GM08714 (cell line): ENCODE data around the gene CIAO2A.
"Not testable (repeated sequence)": the region's sequence is repeated elsewhere in the genome, so short reads cannot be mapped to it uniquely, and the experiment has no call there.

ENCODE experiments used
- H3K4me3 ChIP-seq: fragments of 200-500 bp; sonication (Bioruptor generic); 2 replicates; pipeline ENCODE4 v1.5.1; 2014; ENCODE audit warnings: mild to moderate bottlenecking, low read length, inconsistent platforms
- ZNF274 ChIP-seq: IDR thresholded peaks from 2 replicates; pipeline ENCODE4 v1.6.1; 2012; ENCODE audit warnings: mild to moderate bottlenecking, low read depth, low read length

CIAO2A gene

GRCh38 chr15:64122936-64123351 lies 29.3 kb upstream of the CIAO2A start:
- TF ChIP-seq ZNF274, result no peak
- no peak overlapping the region for H3K4me3 ChIP-seq

DNA sequence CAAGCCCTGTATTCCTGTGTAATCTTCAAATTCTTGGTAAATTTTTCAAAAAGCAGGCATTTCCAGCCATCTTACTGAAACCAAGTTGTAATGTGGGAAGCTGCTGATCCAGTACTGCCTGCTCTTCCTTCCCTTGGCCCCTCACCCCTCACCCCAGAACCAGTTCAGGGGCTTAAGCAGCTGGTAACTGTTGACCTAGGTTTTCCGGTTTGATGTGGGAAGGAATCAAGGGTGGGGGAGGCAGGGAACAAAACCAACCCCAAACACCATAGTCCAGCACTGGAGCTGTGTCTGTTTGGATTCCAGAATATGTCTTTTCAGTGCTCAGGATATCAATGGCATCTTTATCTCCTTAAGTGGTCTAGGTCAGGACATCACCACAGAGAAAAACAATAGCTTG lies 28.8 kb upstream of the CIAO2A start:
- H3K4me3 ChIP-seq, result no peak overlapping the region

GRCh38 chr15:64121614-64122013 lies 28.0 kb upstream of the CIAO2A start:
- no peak overlapping the region for H3K4me3 ChIP-seq
- no peak for TF ChIP-seq ZNF274

More for the DNA sequence above, 28.8 kb upstream of the CIAO2A start:
- no peak for TF ChIP-seq ZNF274

GRCh38 chr15:64120322-64120721 lies 26.7 kb upstream of the CIAO2A start:
- not testable (repeated sequence) for H3K4me3 ChIP-seq

- no peak for TF ChIP-seq ZNF274
Observed at GRCh38 chr15:64117759-64118487, 24.3 kb upstream of the CIAO2A start.

GRCh38 chr15:64112904-64113303 lies 19.3 kb upstream of the CIAO2A start:
- TF ChIP-seq ZNF274, result no peak
- no peak overlapping the region for H3K4me3 ChIP-seq

More at GRCh38 chr15:64117759-64118487, 24.3 kb upstream of the CIAO2A start:
- no peak overlapping the region for H3K4me3 ChIP-seq

DNA sequence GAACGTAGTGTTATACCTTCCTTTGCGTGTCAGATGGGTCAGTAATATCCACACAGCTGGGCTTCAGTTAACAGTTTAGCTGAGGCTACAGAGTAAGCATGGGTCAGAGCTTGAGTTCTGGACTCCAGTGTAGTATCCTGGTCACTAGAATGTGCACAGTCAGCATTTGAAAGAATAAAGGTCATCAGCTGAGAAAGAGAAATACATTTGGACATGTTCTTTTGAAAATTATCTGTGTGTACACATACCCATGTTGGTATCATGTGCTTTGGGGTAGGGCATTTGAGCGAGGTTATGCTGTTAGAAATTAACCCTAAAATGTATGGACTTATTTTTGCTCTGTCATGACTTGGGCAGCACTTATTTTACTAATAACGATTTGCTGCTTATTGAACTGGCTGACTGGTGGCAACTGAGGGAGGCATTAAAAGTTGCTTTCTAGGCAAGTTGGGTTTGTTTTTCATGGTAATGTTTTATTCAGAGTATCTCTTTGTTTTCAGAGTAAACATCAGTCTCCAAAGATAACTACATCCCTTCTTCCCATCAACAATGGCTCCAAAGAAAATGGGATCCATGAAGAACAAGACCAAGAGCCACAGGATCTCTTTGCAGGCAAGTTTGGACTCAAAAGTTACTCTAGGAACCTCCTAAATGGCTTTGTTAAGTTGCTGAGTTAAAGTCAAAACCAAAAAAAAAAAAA lies 18.6 kb upstream of the CIAO2A start:
- TF ChIP-seq ZNF274, result no peak
- H3K4me3 ChIP-seq, result no peak overlapping the region

- TF ChIP-seq ZNF274, result no peak
- no peak overlapping the region for H3K4me3 ChIP-seq
Observed at GRCh38 chr15:64111679-64112050, 18.0 kb upstream of the CIAO2A start.

GRCh38 chr15:64110950-64111678 lies 17.5 kb upstream of the CIAO2A start:
- TF ChIP-seq ZNF274, result no peak
- H3K4me3 ChIP-seq, result no peak overlapping the region

GRCh38 chr15:64110108-64110701 lies 16.6 kb upstream of the CIAO2A start:
- not testable (repeated sequence) for H3K4me3 ChIP-seq

DNA sequence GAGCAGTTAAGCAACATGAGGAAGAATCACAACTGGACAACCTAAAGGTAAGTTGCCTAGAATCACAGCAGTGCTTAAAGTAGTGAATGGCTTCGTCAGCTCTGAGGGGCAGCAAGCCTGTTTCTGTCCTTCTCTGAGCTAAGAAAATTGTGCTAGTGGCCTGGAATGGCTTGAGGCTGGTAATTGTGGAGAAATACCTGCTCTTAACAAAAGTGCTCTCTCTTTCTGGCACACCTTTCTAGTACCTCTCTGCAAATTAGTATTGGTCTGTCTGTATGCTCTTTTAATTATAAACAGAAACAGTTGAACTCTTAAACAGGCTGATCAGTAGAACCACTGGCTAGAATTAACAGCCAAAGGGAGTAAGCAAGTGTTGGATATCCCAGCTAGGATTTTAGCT lies 13.7 kb upstream of the CIAO2A start:
- TF ChIP-seq ZNF274, result no peak

GRCh38 chr15:64105113-64105704 lies 11.6 kb upstream of the CIAO2A start:
- H3K4me3 ChIP-seq, result no peak overlapping the region
- no peak for TF ChIP-seq ZNF274

More for the DNA sequence above, 13.7 kb upstream of the CIAO2A start:
- no peak overlapping the region for H3K4me3 ChIP-seq

DNA sequence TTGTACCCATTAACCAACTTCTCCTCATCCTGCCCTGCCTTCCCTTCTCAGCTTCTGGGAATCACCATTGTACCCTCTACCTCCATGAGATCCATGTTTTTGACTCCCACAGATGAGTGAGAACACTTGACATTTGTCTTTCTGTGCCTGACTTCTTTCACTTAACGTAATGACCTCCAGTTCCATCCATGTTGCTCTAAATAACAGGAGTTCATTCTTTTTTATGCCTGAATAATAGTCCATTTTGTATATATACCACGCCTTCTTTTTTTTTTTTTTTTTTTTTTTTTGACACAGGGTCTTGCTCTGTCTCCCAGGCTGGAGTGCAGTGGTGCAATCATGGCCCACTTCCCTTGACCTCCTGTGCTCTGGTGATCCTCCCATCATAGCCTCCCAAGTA lies 8.9 kb upstream of the CIAO2A start:
- no peak for TF ChIP-seq ZNF274
- no peak overlapping the region for H3K4me3 ChIP-seq

- TF ChIP-seq ZNF274, result no peak
- no peak overlapping the region for H3K4me3 ChIP-seq
Observed at GRCh38 chr15:64100958-64101357, 7.3 kb upstream of the CIAO2A start.
